IMR-90 (cell line): Measurements from ENCODE around the gene PRKCE. TPM values are rescaled to one million over a fixed set of nuclear protein-coding genes. Genes with fewer than 3 reads are reported as not detected.

ENCODE experiments used
- ATAC-seq: fragments of 200-7000 bp; cut with Tn5 transposase; 2 replicates; pipeline ENCODE4 v1.9.1; 2020; ENCODE audit warnings: low read depth, mild to moderate bottlenecking, moderate library complexity
- BruUV-seq: library from RNA; stranded (reverse); fragments of 400-500 nt; replicated peaks from 2 replicates; lab custom pipeline; 2021; lab: Mats Ljungman, UMichigan
- CTCF ChIA-PET: fragments of 300-600 bp; formaldehyde crosslinking; extraction: SDS; loops from one replicate; lab custom pipeline; 2021; ENCODE audit warnings: antibody characterized with exemption; lab: Yijun Ruan, JAX
- POLR2A ChIA-PET: fragments of 300-600 bp; sonication (Branson Sonifier 250); formaldehyde crosslinking; loops from one replicate; lab custom pipeline; 2022; ENCODE audit warnings: antibody characterized with exemption; ENCODE audit not compliant: unreplicated experiment; lab: Charles Lee
- DNase-seq: peaks from one replicate; pipeline ENCODE4 v3.0.0; 2013
- H2AFZ ChIP-seq: replicated peaks from 2 replicates; pipeline ENCODE3; 2013; ENCODE audit warnings: low read length, mild to moderate bottlenecking; ENCODE audit not compliant: poor library complexity
- H2AK5ac ChIP-seq: 2 replicates; pipeline ENCODE4 v1.6.1; 2013; ENCODE audit warnings: low read depth, low read length, inconsistent platforms
- H2AK9ac ChIP-seq: replicated peaks from 2 replicates; pipeline ENCODE3; 2013; ENCODE audit warnings: mild to moderate bottlenecking, low read depth, low read length, moderate library complexity; ENCODE audit not compliant: poor library complexity
- H2BK120ac ChIP-seq: 2 replicates; pipeline ENCODE4 v1.6.1; 2013; ENCODE audit warnings: low read depth, low read length, inconsistent platforms
- H2BK15ac ChIP-seq: 3 replicates; pipeline ENCODE4 v1.6.1; 2013; ENCODE audit warnings: low read depth, low read length, inconsistent platforms
- H2BK20ac ChIP-seq: 2 replicates; pipeline ENCODE4 v1.6.1; 2013; ENCODE audit warnings: low read depth, mild to moderate bottlenecking, inconsistent platforms, low read length, moderate library complexity
- H2BK5ac ChIP-seq: 2 replicates; pipeline ENCODE4 v1.6.1; 2013; ENCODE audit warnings: mild to moderate bottlenecking, low read depth, low read length, inconsistent platforms; ENCODE audit not compliant: poor library complexity, severe bottlenecking
- H3K14ac ChIP-seq: replicated peaks from 2 replicates; pipeline ENCODE4 v1.6.1; 2013; ENCODE audit warnings: low read depth, low read length, inconsistent platforms
- H3K18ac ChIP-seq: 2 replicates; pipeline ENCODE4 v1.6.1; 2013; ENCODE audit warnings: low read depth, low read length, control low read depth
- H3K23ac ChIP-seq: 2 replicates; pipeline ENCODE4 v1.6.1; 2013; ENCODE audit warnings: low read depth, low read length, inconsistent platforms
- H3K27ac ChIP-seq: 2 replicates; pipeline ENCODE4 v1.5.1; 2013; ENCODE audit warnings: mild to moderate bottlenecking, control low read depth, low read length; ENCODE audit not compliant: insufficient read depth
- H3K27me3 ChIP-seq: 2 replicates; pipeline ENCODE4 v1.6.1; 2013; ENCODE audit warnings: low read length; ENCODE audit not compliant: control insufficient read depth, insufficient read depth
- H3K36me3 ChIP-seq: 2 replicates; pipeline ENCODE4 v1.6.1; 2013; ENCODE audit warnings: low read length, mixed read lengths; ENCODE audit not compliant: control insufficient read depth, insufficient read depth
- H3K4ac ChIP-seq: 2 replicates; pipeline ENCODE4 v1.6.1; 2013; ENCODE audit warnings: low read depth, low read length, inconsistent platforms
- H3K4me1 ChIP-seq: 2 replicates; pipeline ENCODE4 v1.6.1; 2013; ENCODE audit warnings: low read length, mixed read lengths; ENCODE audit not compliant: control insufficient read depth, insufficient read depth
- H3K4me2 ChIP-seq: 2 replicates; pipeline ENCODE4 v1.6.1; 2013; ENCODE audit warnings: low read depth, mild to moderate bottlenecking, control low read depth, low read length, moderate library complexity
- H3K4me3 ChIP-seq: 2 replicates; pipeline ENCODE4 v1.5.1; 2013; ENCODE audit warnings: low read depth, mild to moderate bottlenecking, control low read depth, low read length, moderate library complexity; ENCODE audit not compliant: insufficient read depth
- H3K56ac ChIP-seq: 2 replicates; pipeline ENCODE4 v1.6.1; 2013; ENCODE audit warnings: low read length, inconsistent platforms; ENCODE audit not compliant: insufficient read depth; ENCODE audit errors: extremely low read depth
- H3K79me1 ChIP-seq, 2 experiments: 2 replicates each; pipeline ENCODE4 v1.6.1; 2013; ENCODE audit warnings: low read length in 2 of 2, inconsistent platforms in 1 of 2, low read depth in 1 of 2
- H3K9ac ChIP-seq: 2 replicates; pipeline ENCODE4 v1.6.1; 2013; ENCODE audit warnings: low read depth, low read length, control low read depth
- H3K9me1 ChIP-seq: 2 replicates; pipeline ENCODE4 v1.6.1; 2013; ENCODE audit warnings: low read length, inconsistent platforms; ENCODE audit not compliant: insufficient read depth
- H3K9me3 ChIP-seq: 2 replicates; pipeline ENCODE4 v1.6.1; 2013; ENCODE audit warnings: low read length; ENCODE audit not compliant: control insufficient read depth, insufficient read depth
- H4K20me1 ChIP-seq: 2 replicates; pipeline ENCODE4 v1.6.1; 2013; ENCODE audit warnings: low read length, inconsistent platforms; ENCODE audit not compliant: insufficient read depth
- H4K5ac ChIP-seq: 2 replicates; pipeline ENCODE4 v1.6.1; 2013; ENCODE audit warnings: mild to moderate bottlenecking, low read depth, low read length, control low read depth
- H4K8ac ChIP-seq, 2 experiments: 2 replicates each; pipeline ENCODE4 v1.6.1; 2013; ENCODE audit warnings: low read depth in 2 of 2, low read length in 2 of 2, control low read depth in 1 of 2, inconsistent platforms in 1 of 2
- H4K91ac ChIP-seq: 2 replicates; pipeline ENCODE4 v1.6.1; 2013; ENCODE audit warnings: low read depth, low read length, inconsistent platforms; ENCODE audit not compliant: insufficient read depth
- BHLHE40 ChIP-seq: fragments of 150-350 bp; IDR thresholded peaks from 2 replicates; pipeline ENCODE4 v1.6.1; 2016; ENCODE audit warnings: mild to moderate bottlenecking, low read depth, low read length
- CEBPB ChIP-seq: IDR thresholded peaks from 2 replicates; pipeline ENCODE4 v1.6.1; 2012; ENCODE audit warnings: low read depth, low read length, improper control_type of control experiment
- FOS ChIP-seq: fragments of 150-350 bp; IDR thresholded peaks from 2 replicates; pipeline ENCODE4 v1.6.1; 2016; ENCODE audit warnings: low read depth, low read length
- MAFK ChIP-seq: IDR thresholded peaks from 2 replicates; pipeline ENCODE4 v1.6.1; 2012; ENCODE audit warnings: low read depth, low read length, improper control_type of control experiment
- MAZ ChIP-seq: IDR thresholded peaks from 2 replicates; pipeline ENCODE4 v1.6.1; 2012; ENCODE audit warnings: low read depth, mild to moderate bottlenecking, low read length, improper control_type of control experiment, moderate library complexity, borderline replicate concordance
- NFE2L2 ChIP-seq: fragments of 150-350 bp; IDR thresholded peaks from 2 replicates; pipeline ENCODE4 v1.6.1; 2016; ENCODE audit warnings: low read depth, mild to moderate bottlenecking, low read length
- RAD21 ChIP-seq: IDR thresholded peaks from 2 replicates; pipeline ENCODE4 v1.6.1; 2012; ENCODE audit warnings: low read length, improper control_type of control experiment
- RCOR1 ChIP-seq: IDR thresholded peaks from 2 replicates; pipeline ENCODE4 v1.6.1; 2012; ENCODE audit warnings: mild to moderate bottlenecking, low read length, improper control_type of control experiment; ENCODE audit not compliant: insufficient replicate concordance
- RFX5 ChIP-seq: IDR thresholded peaks from 2 replicates; pipeline ENCODE4 v1.8.0; 2012; ENCODE audit warnings: low read depth, mild to moderate bottlenecking, low read length, moderate library complexity
- WGBS, 2 experiments: methylation state at CpG; one replicate each; pipeline versions ENCODE4 v1.1.5 to v1.1.7; 2013; ENCODE audit warnings: missing lambda C conversion rate in 2 of 2; ENCODE audit not compliant: insufficient read length in 1 of 2; ENCODE audit errors: extremely low coverage in 2 of 2; 5-methylcytosine and 5-hydroxymethylcytosine counted together
- dilution Hi-C: fragments of 300-500 bp; cut with HindIII; formaldehyde crosslinking; loops from one replicate; pipeline ENCODE4 v1.14.3; 2018; ENCODE audit warnings: low sequenced_read_pairs; ENCODE audit not compliant: unreplicated experiment
- in situ Hi-C: fragments of 300-500 bp; cut with MboI; formaldehyde crosslinking; loops from 3 replicates; pipeline ENCODE4 v1.14.3; 2019; ENCODE audit warnings: low sequenced_read_pairs, inconsistent platforms, mixed read lengths
- intact Hi-C: fragments of 100-400 bp; cut with micrococcal nuclease; formaldehyde crosslinking; loops from 2 replicates; pipeline ENCODE4 v1.10.0; 2022
- polyA plus RNA-seq, 3 experiments: library from polyadenylated mRNA; depleted of rRNA; stranded (reverse); fragments of >200 nt; gene quantifications; 2 replicates each; pipeline ENCODE4 v1.2.3, GENCODE V29; 2012; ENCODE audit warnings: low replicate concordance in 1 of 3
- total RNA-seq: library from RNA; depleted of rRNA; stranded (reverse); fragments of >200 nt; gene quantifications from 2 replicates; pipeline ENCODE4 v1.2.3, GENCODE V29; 2012

Gene PRKCE
- total and polyA plus RNA-seq, 2 of the 4 experiments (the other 2 are of a cell fraction) = 8.1 to 32.4 TPM

GRCh38 chr2:45622336-45623075, 29.0 kb upstream of the PRKCE start:
- peaks cover under 1% of the 10 kb centered on the region; the same call in 1 of the 2 replicates for H3K4me1 ChIP-seq
- H3K9me3 ChIP-seq = no peaks in the 10 kb centered on the region
- no peak overlapping the region for H3K18ac ChIP-seq
- no peak overlapping the region for H3K56ac ChIP-seq
- H4K5ac ChIP-seq = no peak overlapping the region
- TF ChIP-seq FOS (no peak), NFE2L2 (no peak), RFX5 (no peak), CEBPB (no peak), RAD21 (no peak), BHLHE40 (no peak), MAFK (no peak), RCOR1 (no peak), MAZ (no peak)
- no peak overlapping the region for H3K4me2 ChIP-seq
- H4K8ac ChIP-seq = no peak overlapping the region
- no peak overlapping the region for H3K4ac ChIP-seq
- no peaks in the 10 kb centered on the region for H3K79me1 ChIP-seq
- dilution Hi-C loops (no loop called here), intact Hi-C loops (no loop called here), in situ Hi-C loops (no loop called here)
- no peak overlapping the region for H4K91ac ChIP-seq
- no peak overlapping the region for H2BK5ac ChIP-seq
- no CpG with 5 or more reads among the region's 6 CpGs for WGBS, 2 experiments
- H3K14ac ChIP-seq = no peak overlapping the region
- ChIA-PET CTCF (no interaction called here), POLR2A (no interaction called here)
- H2BK15ac ChIP-seq = no peak overlapping the region
- H2AFZ ChIP-seq = no peak overlapping the region
- H3K4me3 ChIP-seq = no peak overlapping the region
- H3K9me1 ChIP-seq = no peaks in the 10 kb centered on the region
- H3K36me3 ChIP-seq = no peaks in the 10 kb centered on the region
- H2BK20ac ChIP-seq = no peak overlapping the region
- no TSS peak for BruUV-seq
- no peak overlapping the region for H2BK120ac ChIP-seq
- no peak for ATAC-seq
- no peak overlapping the region for H2AK5ac ChIP-seq
- H2AK9ac ChIP-seq = no peak overlapping the region
- H3K9ac ChIP-seq = no peak overlapping the region
- H4K20me1 ChIP-seq = no peaks in the 10 kb centered on the region
- peaks cover 49% of the 10 kb centered on the region for H3K27me3 ChIP-seq
- H3K23ac ChIP-seq = no peak overlapping the region
- DNase-seq = no peak
- H3K27ac ChIP-seq = no peak overlapping the region
